Colon (tissue), 2 donors: ENCODE data around the gene SNTG2.

Experiments used
- FAIRE-seq: peaks from 2 replicates; lab custom pipeline; 2012; peaks lifted over from hg19 to GRCh38; lab: Jason Lieb, UNC
- donor health status: control.
- donor health status: control.

Gene SNTG2

GRCh38 chr2:953975-954686 lies 3.5 kb downstream of the SNTG2 start:
- FAIRE-seq: no peak

- no peak for FAIRE-seq
Measured at GRCh38 chr2:954687-955000, 4.0 kb downstream of the SNTG2 start.

GRCh38 chr2:955829-956731 lies 5.4 kb downstream of the SNTG2 start:
- FAIRE-seq: no peak

GRCh38 chr2:959457-959856 lies 8.8 kb downstream of the SNTG2 start:
- no peak for FAIRE-seq

GRCh38 chr2:960061-960736 lies 9.6 kb downstream of the SNTG2 start:
- no peak for FAIRE-seq

GRCh38 chr2:961786-962185 lies 11.1 kb downstream of the SNTG2 start:
- no peak for FAIRE-seq

GRCh38 chr2:963876-964275 lies 13.2 kb downstream of the SNTG2 start:
- no peak for FAIRE-seq

- no peak for FAIRE-seq
Measured at GRCh38 chr2:964562-964961, 13.9 kb downstream of the SNTG2 start.

- FAIRE-seq: no peak
Measured at GRCh38 chr2:965640-966147, 15.0 kb downstream of the SNTG2 start.

- FAIRE-seq: no peak
Measured at GRCh38 chr2:973129-973528, 22.5 kb downstream of the SNTG2 start.

- FAIRE-seq: no peak
Measured at GRCh38 chr2:974054-974453, 23.4 kb downstream of the SNTG2 start.

- FAIRE-seq: no peak
Measured at GRCh38 chr2:974502-974901, 23.9 kb downstream of the SNTG2 start.

GRCh38 chr2:975095-975494 lies 24.4 kb downstream of the SNTG2 start:
- FAIRE-seq: no peak

GRCh38 chr2:979069-979928 lies 28.6 kb downstream of the SNTG2 start:
- no peak for FAIRE-seq

- no peak for FAIRE-seq
Measured at GRCh38 chr2:980176-980575, 29.5 kb downstream of the SNTG2 start.

- FAIRE-seq: no peak
Measured at GRCh38 chr2:981258-981657, 30.6 kb downstream of the SNTG2 start.

- no peak for FAIRE-seq
Measured at GRCh38 chr2:981759-982158, 31.1 kb downstream of the SNTG2 start.

- no peak for FAIRE-seq
Measured at GRCh38 chr2:985317-985898, 34.8 kb downstream of the SNTG2 start.

- FAIRE-seq: no peak
Measured at GRCh38 chr2:987789-988188, 37.1 kb downstream of the SNTG2 start.

- FAIRE-seq: no peak
Measured at GRCh38 chr2:989781-990467, 39.3 kb downstream of the SNTG2 start.

GRCh38 chr2:990970-991369 lies 40.3 kb downstream of the SNTG2 start:
- FAIRE-seq: no peak
